ENCODE measurements around the gene PLPPR3. TPM values are rescaled to one million over a fixed set of nuclear protein-coding genes. Genes with fewer than 3 reads are reported as not detected.

The PLPPR3 gene
- total RNA-seq, 1 experiment from 2014 or later = 0.11 TPM

- peak; percentile 97 for DNase-seq (ENCODE audit: low read depth)
Measured at GRCh38 chr19:797528-798414, 24.0 kb downstream of the PLPPR3 start.

DNA sequence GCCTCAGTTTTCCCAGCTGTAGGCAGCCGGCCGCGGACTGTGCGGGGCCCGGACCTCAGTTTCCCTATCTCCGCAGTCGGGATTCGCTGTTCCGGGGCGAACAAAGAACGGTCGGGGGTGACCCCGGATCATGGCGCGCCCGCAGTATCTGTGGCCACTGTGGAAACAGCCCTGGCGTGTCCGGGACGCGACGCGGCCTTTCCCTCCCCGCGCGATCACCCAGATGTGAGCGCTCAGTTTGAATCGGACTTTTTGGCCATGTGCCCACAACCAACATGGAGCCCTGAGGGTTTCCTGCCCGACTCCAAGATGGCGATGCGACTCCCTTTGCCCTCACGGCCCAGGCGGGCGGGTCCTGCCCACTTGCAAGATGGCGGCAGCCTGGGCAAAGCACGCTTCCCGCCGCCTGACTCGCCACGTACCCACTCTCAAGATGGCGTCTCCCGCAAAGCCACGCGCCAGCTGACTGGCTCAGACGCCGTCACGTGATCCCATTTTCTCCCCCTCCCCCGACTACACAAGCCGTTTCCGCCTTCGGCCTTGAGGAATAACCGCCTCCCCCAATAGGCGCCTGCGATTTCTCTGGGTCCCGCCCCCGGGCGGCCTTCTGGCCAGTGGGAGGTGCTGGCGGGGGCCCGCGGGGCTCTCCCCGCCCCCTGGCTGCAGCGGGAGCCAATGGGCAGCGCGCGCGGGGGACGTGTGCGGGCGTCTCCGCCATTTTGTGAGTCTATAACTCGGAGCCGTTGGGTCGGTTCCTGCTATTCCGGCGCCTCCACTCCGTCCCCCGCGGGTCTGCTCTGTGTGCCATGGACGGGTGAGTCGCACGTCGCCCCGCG is 24.8 kb downstream of the PLPPR3 start, which contains the start of gene PTBP1:
TSS of gene PTBP1 (plus strand) at position 761 of the 836 bp plus-strand sequence. CDS start at position 807, 46 bp downstream.
- peak; percentile 100 for DNase-seq (ENCODE audit: low read depth)

DNA sequence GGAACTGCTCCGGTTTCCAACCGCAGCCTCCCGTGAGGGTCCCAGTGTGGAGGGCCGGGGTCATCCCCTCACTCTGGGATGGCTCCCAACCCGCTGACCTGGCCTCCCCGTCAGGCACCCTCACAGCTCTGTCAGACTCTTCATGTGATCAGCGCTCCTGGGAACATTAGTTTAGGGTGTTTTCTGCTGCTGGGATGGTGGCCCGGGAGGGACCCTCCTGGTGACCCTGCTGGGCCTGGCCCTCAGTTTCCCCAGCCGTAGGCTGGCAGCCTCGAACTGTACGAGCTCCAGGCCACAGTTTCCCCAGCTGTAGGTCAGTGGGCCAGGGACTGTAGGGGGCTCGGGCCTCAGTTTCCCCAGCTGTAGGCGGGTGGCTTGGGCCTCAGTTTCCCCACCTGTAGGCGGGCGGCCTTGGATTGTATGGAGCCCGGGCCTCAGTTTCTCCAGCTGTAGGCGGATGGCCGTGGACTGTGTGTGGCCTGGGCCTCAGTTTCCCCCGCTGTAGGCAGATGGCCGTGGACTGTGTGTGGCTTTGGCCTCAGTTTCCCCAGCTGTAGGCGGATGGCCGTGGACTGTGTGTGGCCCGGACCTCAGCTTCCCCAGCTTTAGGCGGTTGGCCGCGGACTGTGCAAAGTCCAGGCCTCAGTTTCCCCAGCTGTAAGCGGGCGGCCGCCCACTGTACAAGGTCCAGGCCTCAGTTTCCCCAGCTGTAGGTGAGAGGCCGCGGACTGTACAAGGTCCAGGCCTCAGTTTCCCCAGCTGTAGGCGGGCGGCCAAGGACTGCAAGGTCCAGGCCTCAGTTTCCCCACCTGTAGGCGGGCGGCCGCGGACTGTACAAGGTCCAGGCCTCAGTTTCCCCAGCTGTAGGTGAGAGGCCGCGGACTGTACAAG is 25.8 kb downstream of the PLPPR3 start:
- DNase-seq (ENCODE audit: low read depth) = no peak

- DNase-seq (ENCODE audit: low read depth) = no peak
Measured at GRCh38 chr19:795073-795611, 26.6 kb downstream of the PLPPR3 start.

DNA sequence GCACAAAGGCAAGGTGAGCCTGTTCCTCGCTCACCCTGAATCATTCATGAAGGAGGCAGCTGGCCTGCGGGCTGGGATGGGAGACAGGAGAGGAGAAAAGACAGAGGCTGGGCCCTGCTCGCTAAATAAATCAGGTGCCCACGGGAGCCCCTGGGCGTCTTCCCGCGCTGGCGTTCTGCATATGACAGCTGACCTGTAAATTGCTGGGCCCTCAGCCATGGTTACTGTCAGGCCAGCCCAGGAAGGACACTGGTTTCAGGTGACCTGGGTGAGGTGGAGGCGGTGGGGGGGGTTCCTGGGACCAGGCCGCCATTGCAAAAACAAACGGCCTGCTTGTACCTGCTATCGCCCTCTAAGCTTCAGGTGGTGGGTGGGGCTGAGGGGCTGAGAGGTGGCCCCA is 27.9 kb downstream of the PLPPR3 start:
- no peak for DNase-seq (ENCODE audit: low read depth)

GRCh38 chr19:792306-792885 is 29.4 kb downstream of the PLPPR3 start:
- no peak for DNase-seq (ENCODE audit: low read depth)

GRCh38 chr19:791567-792305 is 30.0 kb downstream of the PLPPR3 start:
- DNase-seq (ENCODE audit: low read depth) = no peak

- no peak for DNase-seq (ENCODE audit: low read depth)
Measured at GRCh38 chr19:791007-791566, 30.7 kb downstream of the PLPPR3 start.

- DNase-seq (ENCODE audit: low read depth) = no peak
Measured at GRCh38 chr19:789701-790060, 32.1 kb downstream of the PLPPR3 start.

DNA sequence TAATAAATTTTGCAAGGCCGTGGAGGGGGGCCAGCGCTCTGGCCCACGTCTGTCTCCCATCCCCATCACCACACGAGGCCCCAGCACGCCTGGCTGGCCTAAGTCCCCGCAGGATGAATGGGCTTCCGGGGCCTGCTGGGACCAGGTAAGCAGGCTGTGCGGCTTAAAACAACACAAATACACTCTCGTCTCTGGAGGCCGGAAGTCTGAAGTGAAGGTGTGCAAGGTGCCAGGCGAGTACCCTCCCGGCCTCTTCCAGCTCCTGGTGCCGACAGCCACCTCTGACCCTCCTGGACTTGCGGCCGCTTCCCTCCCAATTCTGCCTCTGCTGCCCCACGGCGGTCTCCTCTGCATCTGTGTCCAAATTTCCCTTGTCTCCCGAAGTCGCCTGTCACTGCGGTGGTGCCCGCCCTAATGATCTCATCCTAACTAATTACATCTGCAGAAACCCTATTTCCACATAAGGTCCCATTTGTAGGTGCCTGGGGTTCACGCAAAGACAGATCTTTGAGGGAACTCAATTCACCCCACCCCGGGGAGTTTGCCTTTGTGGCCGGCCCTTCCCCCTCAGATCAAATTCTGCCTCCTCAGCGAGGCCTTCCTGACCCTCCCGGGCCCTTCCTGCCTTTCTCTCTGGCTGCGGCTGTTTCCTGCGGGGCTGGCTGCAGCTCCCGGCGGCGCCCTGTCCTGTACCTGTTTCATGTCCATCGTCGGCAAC is 32.6 kb downstream of the PLPPR3 start:
- peak; percentile 29 for DNase-seq (ENCODE audit: low read depth)

DNA sequence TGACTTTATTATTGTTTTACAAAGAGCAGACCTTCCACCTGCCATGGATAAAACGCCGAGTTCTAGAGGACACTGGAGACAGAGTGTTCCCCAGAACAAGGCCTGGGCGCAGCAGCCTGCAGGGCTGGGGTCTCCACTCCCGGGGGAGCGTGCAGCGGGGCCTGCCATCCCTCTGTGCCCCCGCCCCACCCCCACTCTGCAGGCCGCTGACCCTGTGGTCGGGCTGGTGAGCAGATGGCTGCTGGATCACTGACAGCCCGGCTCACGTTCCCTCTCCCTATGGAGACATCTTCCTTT is 33.1 kb downstream of the PLPPR3 start:
- DNase-seq (ENCODE audit: low read depth) = no peak

GRCh38 chr19:787536-787935 is 34.2 kb downstream of the PLPPR3 start:
- no peak for DNase-seq (ENCODE audit: low read depth)

- no peak for DNase-seq (ENCODE audit: low read depth)
Measured at GRCh38 chr19:784541-784940, 37.2 kb downstream of the PLPPR3 start.

DNA sequence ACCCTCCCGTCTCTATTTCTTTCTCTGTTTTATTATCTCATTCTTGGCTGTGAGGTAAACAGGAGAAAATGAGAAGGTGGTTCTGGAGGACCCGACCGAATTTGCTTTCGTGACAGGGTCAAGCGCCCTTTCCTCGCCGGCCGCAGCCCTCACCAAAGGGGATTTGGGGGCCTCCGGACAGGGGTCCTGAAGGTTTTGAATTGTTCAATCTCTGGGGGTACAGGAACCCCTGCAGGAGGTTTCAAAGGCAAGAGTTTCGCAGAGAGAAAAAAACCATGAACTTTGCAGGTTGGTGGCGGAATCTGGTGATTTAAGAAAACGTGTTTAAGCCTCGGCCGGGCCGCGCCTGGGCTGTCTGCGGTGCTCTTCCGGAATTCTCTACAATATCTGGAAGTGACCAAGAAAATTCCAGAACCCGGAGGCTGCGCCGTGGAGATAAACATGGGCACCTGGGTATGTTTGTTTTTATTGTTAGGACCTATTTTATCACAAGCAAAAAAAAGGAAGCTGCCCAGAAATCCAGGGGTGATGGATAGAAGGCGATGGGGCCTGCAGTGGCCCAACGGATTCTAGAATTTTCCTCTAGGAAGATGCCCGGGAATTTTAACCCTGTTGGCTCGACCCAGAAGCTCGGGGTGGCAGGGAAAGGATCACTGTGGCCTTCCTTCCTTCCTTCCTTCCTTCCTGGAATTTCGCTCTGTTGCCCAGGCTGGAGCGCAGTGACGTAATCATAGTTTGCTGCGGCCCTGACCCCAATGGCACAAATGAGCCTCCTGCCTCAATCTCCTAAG is 38.7 kb downstream of the PLPPR3 start:
- DNase-seq (ENCODE audit: low read depth) = no peak

GRCh38 chr19:782185-782877 is 39.4 kb downstream of the PLPPR3 start:
- DNase-seq (ENCODE audit: low read depth) = peak; percentile 70

GRCh38 chr19:781800-782184 is 40.0 kb downstream of the PLPPR3 start:
- DNase-seq (ENCODE audit: low read depth) = no peak

GRCh38 chr19:780935-781334 is 40.8 kb downstream of the PLPPR3 start:
- no peak for DNase-seq (ENCODE audit: low read depth)

Measured in Daoy (cell line).